Osteoblast (primary cell): ENCODE results near the gene ARIH2. TPM values are rescaled to one million over a fixed set of nuclear protein-coding genes. Genes with fewer than 3 reads are reported as not detected.
A peak's percentile ranks its signal among the peaks of the same experiment; 100 is the strongest.

Experiments
- DNase-seq: peaks from one replicate; pipeline ENCODE4 v3.0.0; 2011; ENCODE audit warnings: low spot score, mixed read lengths; ENCODE audit not compliant: insufficient read length; ENCODE audit errors: missing footprints
- H2AFZ ChIP-seq: 2 replicates; pipeline ENCODE4 v1.6.0; 2011; ENCODE audit warnings: mild to moderate bottlenecking, low read length
- H3K27ac ChIP-seq: 2 replicates; pipeline ENCODE4 v1.5.1; 2011; ENCODE audit warnings: mild to moderate bottlenecking, low read depth, low read length, moderate library complexity
- H3K27me3 ChIP-seq: 2 replicates; pipeline ENCODE4 v1.6.0; 2012; ENCODE audit warnings: mild to moderate bottlenecking, control low read depth, inconsistent platforms, low read length, moderate library complexity; ENCODE audit not compliant: insufficient read depth
- H3K36me3 ChIP-seq: 2 replicates; pipeline ENCODE4 v1.5.1; 2011; ENCODE audit warnings: mild to moderate bottlenecking, low read length, control low read depth, moderate library complexity; ENCODE audit not compliant: insufficient read depth
- H3K4me1 ChIP-seq: 2 replicates; pipeline ENCODE4 v1.5.1; 2011; ENCODE audit warnings: mild to moderate bottlenecking, low read length, control low read depth, moderate library complexity; ENCODE audit not compliant: insufficient read depth
- H3K4me2 ChIP-seq: 2 replicates; pipeline ENCODE4 v1.6.0; 2011; ENCODE audit warnings: mild to moderate bottlenecking, low read length; ENCODE audit not compliant: insufficient read depth
- H3K4me3 ChIP-seq: fragments of 200-600 bp; sonication (generic); 3 replicates; pipeline ENCODE4 v1.5.1; 2012; ENCODE audit warnings: mild to moderate bottlenecking, low read length, inconsistent platforms; ENCODE audit not compliant: insufficient read depth
- H3K79me2 ChIP-seq: 2 replicates; pipeline ENCODE4 v1.6.0; 2012; ENCODE audit warnings: mild to moderate bottlenecking, low read length, control low read depth, inconsistent platforms; ENCODE audit not compliant: insufficient read depth
- H3K9me3 ChIP-seq: 2 replicates; pipeline ENCODE4 v1.5.1; 2011; ENCODE audit warnings: low read depth, low read length, control low read depth
- H4K20me1 ChIP-seq: 2 replicates; pipeline ENCODE4 v1.6.0; 2012; ENCODE audit warnings: mild to moderate bottlenecking, low read length, control low read depth; ENCODE audit not compliant: insufficient read depth
- CTCF ChIP-seq: IDR thresholded peaks from 2 replicates; pipeline ENCODE4 v1.5.1; 2011; ENCODE audit warnings: mild to moderate bottlenecking, low read depth, low read length, moderate library complexity; ENCODE audit errors: extremely low read depth
- total RNA-seq: library from RNA; depleted of rRNA; stranded (reverse); fragments of >200 nt; gene quantifications from 2 replicates; pipeline ENCODE4 v1.2.3, GENCODE V29; 2012

ARIH2 gene
- total RNA-seq, 1 donor = 69.1 TPM

GRCh38 chr3:48997102-48997635 lies 78.5 kb downstream of the ARIH2 start:
- Histone ChIP-seq H4K20me1 (peaks cover 2% of the 10 kb centered on the region), H3K4me1 (no peaks in the 10 kb centered on the region), H3K9me3 (no peaks in the 10 kb centered on the region), H2AFZ (no peak overlapping the region), H3K27ac (no peak overlapping the region), H3K36me3 (peaks cover 9% of the 10 kb centered on the region), H3K4me2 (no peak overlapping the region), H3K79me2 (peaks cover 22% of the 10 kb centered on the region), H3K4me3 (no peak overlapping the region), H3K27me3 (no peaks in the 10 kb centered on the region)
- no peak for DNase-seq
- no peak for TF ChIP-seq CTCF

GRCh38 chr3:48997714-48998637 lies 79.3 kb downstream of the ARIH2 start:
- Histone ChIP-seq H3K4me3 (no peak overlapping the region), H4K20me1 (peaks cover 2% of the 10 kb centered on the region), H3K27me3 (no peaks in the 10 kb centered on the region), H2AFZ (no peak overlapping the region), H3K4me2 (no peak overlapping the region), H3K36me3 (peaks cover 9% of the 10 kb centered on the region), H3K79me2 (peaks cover 18% of the 10 kb centered on the region), H3K27ac (no peak overlapping the region), H3K4me1 (no peaks in the 10 kb centered on the region), H3K9me3 (no peaks in the 10 kb centered on the region)
- no peak for TF ChIP-seq CTCF
- peak; percentile 34 for DNase-seq

DNA sequence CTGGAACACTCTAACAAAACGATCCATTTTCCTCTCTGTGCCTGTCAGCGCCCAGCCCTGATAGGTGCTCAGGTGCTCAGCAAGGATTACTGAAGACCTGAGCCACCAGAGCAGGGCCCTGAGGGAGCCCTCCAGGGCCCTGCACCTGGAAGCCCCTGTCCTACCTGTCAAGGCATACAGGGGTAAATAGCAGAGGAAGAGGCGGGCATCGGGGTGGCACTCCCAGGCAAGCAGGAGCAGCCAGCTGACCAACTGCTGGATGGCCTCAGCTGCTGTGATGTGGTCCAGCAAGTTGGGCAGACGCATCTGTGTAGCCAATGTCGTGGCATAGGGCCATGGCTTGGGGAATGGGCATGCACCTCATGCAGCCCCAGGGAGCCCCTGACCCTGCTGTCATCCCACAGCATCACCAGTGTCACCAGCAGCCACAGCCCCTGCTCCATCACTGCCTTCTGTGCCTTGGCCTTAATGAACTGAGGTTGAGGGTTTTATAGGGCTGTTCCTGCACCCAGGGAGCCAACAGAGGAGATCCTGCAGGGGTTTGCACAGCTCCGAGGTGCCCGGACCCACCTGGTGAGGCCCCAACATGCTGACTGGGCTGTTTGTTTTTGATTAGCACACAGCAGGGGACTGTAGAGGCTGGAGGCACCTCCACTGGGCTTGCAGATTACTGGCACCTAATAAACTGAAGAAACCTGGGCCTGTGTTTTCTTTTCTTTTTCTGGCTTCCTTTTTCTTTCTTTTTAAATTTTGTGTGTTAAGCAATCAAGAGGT lies 80.6 kb downstream of the ARIH2 start:
- Histone ChIP-seq H3K36me3 (peaks cover 4% of the 10 kb centered on the region), H3K4me2 (no peak overlapping the region), H2AFZ (no peak overlapping the region), H3K27me3 (no peaks in the 10 kb centered on the region), H4K20me1 (peaks cover 2% of the 10 kb centered on the region), H3K27ac (no peak overlapping the region), H3K4me3 (no peak overlapping the region), H3K79me2 (peaks cover 9% of the 10 kb centered on the region), H3K4me1 (no peaks in the 10 kb centered on the region), H3K9me3 (no peaks in the 10 kb centered on the region)
- peak; percentile 15 for DNase-seq
- TF ChIP-seq CTCF = no peak
